ENCODE measurements around the gene TRIM24.
A peak's percentile ranks its signal among the peaks of the same experiment; 100 is the strongest.
"Not testable (repeated sequence)": the region's sequence is repeated elsewhere in the genome, so short reads cannot be mapped to it uniquely, and the experiment has no call there.

Gene TRIM24

GRCh38 chr7:138472292-138473079 lies 12.4 kb downstream of the TRIM24 start:
- DNase-seq, result no peak
- TF ChIP-seq POLR2A (IDR thresholded peaks at IDR 0.05; ENCODE audit: low read length) (no peak), GATA1 (IDR thresholded peaks at IDR 0.05; ENCODE audit: low read depth, low read length) (no peak)

- TF ChIP-seq GATA1 (IDR thresholded peaks at IDR 0.05; ENCODE audit: low read depth, low read length) (no peak), POLR2A (IDR thresholded peaks at IDR 0.05; ENCODE audit: low read length) (no peak)
- no peak for DNase-seq
Measured at GRCh38 chr7:138475377-138475776, 15.3 kb downstream of the TRIM24 start.

- no peak for TF ChIP-seq POLR2A (IDR thresholded peaks at IDR 0.05; ENCODE audit: low read length)
- no peak for TF ChIP-seq GATA1 (IDR thresholded peaks at IDR 0.05; ENCODE audit: low read depth, low read length)
- DNase-seq, result no peak
Measured at GRCh38 chr7:138477081-138477578, 17.1 kb downstream of the TRIM24 start.

GRCh38 chr7:138477581-138477980 lies 17.5 kb downstream of the TRIM24 start:
- TF ChIP-seq GATA1 (IDR thresholded peaks at IDR 0.05; ENCODE audit: low read depth, low read length) (no peak), POLR2A (IDR thresholded peaks at IDR 0.05; ENCODE audit: low read length) (no peak)
- DNase-seq, result no peak

GRCh38 chr7:138478499-138478908 lies 18.4 kb downstream of the TRIM24 start:
- DNase-seq, result peak in 1 of 2 experiments; percentile 25
- TF ChIP-seq GATA1 (IDR thresholded peaks at IDR 0.05; ENCODE audit: low read depth, low read length) (no peak), POLR2A (IDR thresholded peaks at IDR 0.05; ENCODE audit: low read length) (no peak)

GRCh38 chr7:138480527-138480926 lies 20.5 kb downstream of the TRIM24 start:
- DNase-seq, result no peak
- TF ChIP-seq POLR2A (IDR thresholded peaks at IDR 0.05; ENCODE audit: low read length), result no peak
- no peak for TF ChIP-seq GATA1 (IDR thresholded peaks at IDR 0.05; ENCODE audit: low read depth, low read length)

GRCh38 chr7:138481447-138482380 lies 21.7 kb downstream of the TRIM24 start:
- DNase-seq, result no peak
- no peak for TF ChIP-seq GATA1 (IDR thresholded peaks at IDR 0.05; ENCODE audit: low read depth, low read length)
- TF ChIP-seq POLR2A (IDR thresholded peaks at IDR 0.05; ENCODE audit: low read length), result no peak

- TF ChIP-seq POLR2A (IDR thresholded peaks at IDR 0.05; ENCODE audit: low read length) (no peak), GATA1 (IDR thresholded peaks at IDR 0.05; ENCODE audit: low read depth, low read length) (no peak)
Measured at GRCh38 chr7:138483531-138483930, 23.5 kb downstream of the TRIM24 start.

GRCh38 chr7:138485508-138485907 lies 25.4 kb downstream of the TRIM24 start:
- DNase-seq, result not testable (repeated sequence)

More at GRCh38 chr7:138483531-138483930, 23.5 kb downstream of the TRIM24 start:
- no peak for DNase-seq

- DNase-seq, result not testable (repeated sequence)
Measured at GRCh38 chr7:138489139-138489538, 29.1 kb downstream of the TRIM24 start.

- TF ChIP-seq GATA1 (IDR thresholded peaks at IDR 0.05; ENCODE audit: low read depth, low read length) (no peak), POLR2A (IDR thresholded peaks at IDR 0.05; ENCODE audit: low read length) (no peak)
Measured at GRCh38 chr7:138491612-138492386, 31.7 kb downstream of the TRIM24 start.

GRCh38 chr7:138492423-138492822 lies 32.4 kb downstream of the TRIM24 start:
- no peak for TF ChIP-seq GATA1 (IDR thresholded peaks at IDR 0.05; ENCODE audit: low read depth, low read length)
- no peak for TF ChIP-seq POLR2A (IDR thresholded peaks at IDR 0.05; ENCODE audit: low read length)
- DNase-seq, result no peak

More at GRCh38 chr7:138491612-138492386, 31.7 kb downstream of the TRIM24 start:
- DNase-seq, result peak in 1 of 2 experiments; percentile 7

GRCh38 chr7:138493535-138493934 lies 33.5 kb downstream of the TRIM24 start:
- no peak for DNase-seq
- TF ChIP-seq POLR2A (IDR thresholded peaks at IDR 0.05; ENCODE audit: low read length), result no peak

- TF ChIP-seq POLR2A (IDR thresholded peaks at IDR 0.05; ENCODE audit: low read length) (no peak), GATA1 (IDR thresholded peaks at IDR 0.05; ENCODE audit: low read depth, low read length) (no peak)
- no peak for DNase-seq
Measured at GRCh38 chr7:138495485-138495884, 35.4 kb downstream of the TRIM24 start.
